Measurements from ENCODE around the gene CTDSPL.

CTDSPL gene

GRCh38 chr3:37826933-37827332 lies 34.7 kb upstream of the CTDSPL start:
- no peak overlapping the region for H2AFZ ChIP-seq (ENCODE audit: low read depth)
- no peak overlapping the region for H3K4me2 ChIP-seq
- no peaks in the 10 kb centered on the region for H3K4me1 ChIP-seq (ENCODE audit: low read depth, poor library complexity, severe bottlenecking)
- no peaks in the 10 kb centered on the region for H3K36me3 ChIP-seq (ENCODE audit: insufficient read depth)
- H4K20me1 ChIP-seq (ENCODE audit: insufficient read depth), result no peaks in the 10 kb centered on the region
- H3K9ac ChIP-seq, result no peak overlapping the region
- H3K79me2 ChIP-seq (ENCODE audit: insufficient read depth, low read depth), result no peaks in the 10 kb centered on the region
- TF ChIP-seq CTCF (conservative IDR thresholded peaks at IDR 0.05; ENCODE audit: low read depth, low read length), result no peak
- H3K4me3 ChIP-seq (IDR thresholded peaks at IDR 0.05; ENCODE audit: insufficient read depth, low read depth, low read length), result no peak overlapping the region
- H3K27ac ChIP-seq, result no peak overlapping the region
- H3K27me3 ChIP-seq (ENCODE audit: insufficient read depth, low read depth), result no peaks in the 10 kb centered on the region

- Histone ChIP-seq H3K27me3 (ENCODE audit: insufficient read depth, low read depth) (no peaks in the 10 kb centered on the region), H3K36me3 (ENCODE audit: insufficient read depth) (no peaks in the 10 kb centered on the region), H3K4me3 (IDR thresholded peaks at IDR 0.05; ENCODE audit: insufficient read depth, low read depth, low read length) (no peak overlapping the region), H4K20me1 (ENCODE audit: insufficient read depth) (no peaks in the 10 kb centered on the region), H3K4me2 (no peak overlapping the region), H3K27ac (no peak overlapping the region), H2AFZ (ENCODE audit: low read depth) (no peak overlapping the region), H3K4me1 (ENCODE audit: low read depth, poor library complexity, severe bottlenecking) (no peaks in the 10 kb centered on the region), H3K9ac (no peak overlapping the region), H3K79me2 (ENCODE audit: insufficient read depth, low read depth) (no peaks in the 10 kb centered on the region)
- TF ChIP-seq CTCF (conservative IDR thresholded peaks at IDR 0.05; ENCODE audit: low read depth, low read length), result no peak
These were observed 29.2 kb upstream of the CTDSPL start for GRCh38 chr3:37832480-37832879.

- no peaks in the 10 kb centered on the region for H3K27me3 ChIP-seq (ENCODE audit: insufficient read depth, low read depth)
These were observed 28.1 kb upstream of the CTDSPL start for GRCh38 chr3:37833302-37834186.

GRCh38 chr3:37836589-37836988 lies 25.1 kb upstream of the CTDSPL start:
- Histone ChIP-seq H3K79me2 (ENCODE audit: insufficient read depth, low read depth) (no peaks in the 10 kb centered on the region), H3K27ac (no peak overlapping the region), H3K9ac (no peak overlapping the region), H3K4me2 (no peak overlapping the region), H2AFZ (ENCODE audit: low read depth) (no peak overlapping the region), H3K36me3 (ENCODE audit: insufficient read depth) (no peaks in the 10 kb centered on the region), H3K27me3 (ENCODE audit: insufficient read depth, low read depth) (no peaks in the 10 kb centered on the region), H4K20me1 (ENCODE audit: insufficient read depth) (no peaks in the 10 kb centered on the region), H3K4me3 (IDR thresholded peaks at IDR 0.05; ENCODE audit: insufficient read depth, low read depth, low read length) (no peak overlapping the region), H3K4me1 (ENCODE audit: low read depth, poor library complexity, severe bottlenecking) (no peaks in the 10 kb centered on the region)
- no peak for TF ChIP-seq CTCF (conservative IDR thresholded peaks at IDR 0.05; ENCODE audit: low read depth, low read length)

More at GRCh38 chr3:37833302-37834186, 28.1 kb upstream of the CTDSPL start:
- H3K4me3 ChIP-seq (IDR thresholded peaks at IDR 0.05; ENCODE audit: insufficient read depth, low read depth, low read length), result no peak overlapping the region
- TF ChIP-seq CTCF (conservative IDR thresholded peaks at IDR 0.05; ENCODE audit: low read depth, low read length), result no peak
- H2AFZ ChIP-seq (ENCODE audit: low read depth), result no peak overlapping the region
- no peaks in the 10 kb centered on the region for H3K79me2 ChIP-seq (ENCODE audit: insufficient read depth, low read depth)
- no peak overlapping the region for H3K9ac ChIP-seq
- H3K27ac ChIP-seq, result no peak overlapping the region
- H3K4me1 ChIP-seq (ENCODE audit: low read depth, poor library complexity, severe bottlenecking), result no peaks in the 10 kb centered on the region
- no peaks in the 10 kb centered on the region for H3K36me3 ChIP-seq (ENCODE audit: insufficient read depth)
- no peak overlapping the region for H3K4me2 ChIP-seq
- no peaks in the 10 kb centered on the region for H4K20me1 ChIP-seq (ENCODE audit: insufficient read depth)

All from KMS-11 (cell line).